Stimulated activated CD4-positive, alpha-beta T cell treated with anti-CD3 and anti-CD28 coated beads, Interleukin-1b, Interleukin-23, amount 100 ng/mL, for 24 hours (primary cell): ENCODE measurements around the gene FRG1.
"Not testable (repeated sequence)": the region's sequence is repeated elsewhere in the genome, so short reads cannot be mapped to it uniquely, and the experiment has no call there.

Experiments
- DNase-seq, 4 experiments: peaks; one replicate each; pipeline ENCODE4 v3.0.0-alpha.2; 2020; ENCODE audit warnings: low read depth in 4 of 4, low spot score in 1 of 4

Gene FRG1

GRCh38 chr4:189984661-189985060 is 44.0 kb downstream of the FRG1 start:
- DNase-seq = not testable (repeated sequence)

GRCh38 chr4:189985651-189986243 is 45.1 kb downstream of the FRG1 start:
- DNase-seq = not testable (repeated sequence)

GRCh38 chr4:189988877-189989431 is 48.3 kb downstream of the FRG1 start:
- DNase-seq = no peak

- DNase-seq = not testable (repeated sequence)
Measured at GRCh38 chr4:189989941-189990340, 49.3 kb downstream of the FRG1 start.
